Fibroblast of mammary gland (primary cell): Measurements from ENCODE around the gene RBM23.

Source experiments
- DNase-seq: peaks from one replicate; pipeline ENCODE4 v3.0.0-alpha.2; 2010; ENCODE audit warnings: low read depth
- H3K4me3 ChIP-seq: 2 replicates; pipeline ENCODE4 v1.5.1; 2011; ENCODE audit warnings: low read depth, mild to moderate bottlenecking, low read length, moderate library complexity; ENCODE audit not compliant: control insufficient read depth
- TF ChIP-seq, protein P1 (sequence below): conservative IDR thresholded peaks from 2 replicates; pipeline ENCODE4 v1.5.1; 2011; ENCODE audit warnings: low read depth, low read length, inconsistent platforms; ENCODE audit not compliant: control insufficient read depth, insufficient read depth

Gene RBM23

DNA sequence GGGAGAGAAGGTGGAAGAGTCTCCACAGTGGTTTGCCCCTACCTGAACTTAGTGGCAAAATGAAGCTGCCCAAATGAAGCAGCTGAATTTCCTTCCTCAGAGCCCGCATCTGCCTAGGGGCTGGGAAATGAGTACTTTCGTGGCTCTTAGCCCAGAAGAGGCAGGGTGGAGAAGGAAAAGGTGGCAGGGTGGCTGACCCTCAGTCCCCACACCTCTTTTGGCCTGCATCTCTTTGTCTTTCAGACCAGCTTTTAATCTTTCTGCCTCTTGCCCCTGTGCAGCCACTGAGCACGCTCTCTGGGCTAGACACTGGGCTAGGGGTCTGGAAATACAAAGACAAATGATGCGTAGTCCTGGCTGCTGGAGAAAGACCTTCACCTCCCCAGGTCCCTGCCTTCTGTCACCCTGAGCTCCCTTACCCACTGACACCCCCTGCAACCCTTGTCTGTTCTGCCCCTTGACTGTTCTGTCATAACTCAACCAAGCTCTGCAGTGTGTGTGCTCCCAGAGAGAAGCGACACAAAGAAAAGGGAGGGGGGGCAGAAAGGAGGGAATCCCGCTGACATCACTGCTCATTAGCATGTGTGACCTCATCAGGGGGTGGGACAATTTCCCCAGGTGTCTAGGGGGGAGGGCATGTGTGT, 36.3 kb downstream of the RBM23 start:
- DNase-seq, result peak; percentile 34
- TF ChIP-seq, protein P1, sequence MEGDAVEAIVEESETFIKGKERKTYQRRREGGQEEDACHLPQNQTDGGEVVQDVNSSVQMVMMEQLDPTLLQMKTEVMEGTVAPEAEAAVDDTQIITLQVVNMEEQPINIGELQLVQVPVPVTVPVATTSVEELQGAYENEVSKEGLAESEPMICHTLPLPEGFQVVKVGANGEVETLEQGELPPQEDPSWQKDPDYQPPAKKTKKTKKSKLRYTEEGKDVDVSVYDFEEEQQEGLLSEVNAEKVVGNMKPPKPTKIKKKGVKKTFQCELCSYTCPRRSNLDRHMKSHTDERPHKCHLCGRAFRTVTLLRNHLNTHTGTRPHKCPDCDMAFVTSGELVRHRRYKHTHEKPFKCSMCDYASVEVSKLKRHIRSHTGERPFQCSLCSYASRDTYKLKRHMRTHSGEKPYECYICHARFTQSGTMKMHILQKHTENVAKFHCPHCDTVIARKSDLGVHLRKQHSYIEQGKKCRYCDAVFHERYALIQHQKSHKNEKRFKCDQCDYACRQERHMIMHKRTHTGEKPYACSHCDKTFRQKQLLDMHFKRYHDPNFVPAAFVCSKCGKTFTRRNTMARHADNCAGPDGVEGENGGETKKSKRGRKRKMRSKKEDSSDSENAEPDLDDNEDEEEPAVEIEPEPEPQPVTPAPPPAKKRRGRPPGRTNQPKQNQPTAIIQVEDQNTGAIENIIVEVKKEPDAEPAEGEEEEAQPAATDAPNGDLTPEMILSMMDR, result no peak
- no peak overlapping the region for H3K4me3 ChIP-seq

DNA sequence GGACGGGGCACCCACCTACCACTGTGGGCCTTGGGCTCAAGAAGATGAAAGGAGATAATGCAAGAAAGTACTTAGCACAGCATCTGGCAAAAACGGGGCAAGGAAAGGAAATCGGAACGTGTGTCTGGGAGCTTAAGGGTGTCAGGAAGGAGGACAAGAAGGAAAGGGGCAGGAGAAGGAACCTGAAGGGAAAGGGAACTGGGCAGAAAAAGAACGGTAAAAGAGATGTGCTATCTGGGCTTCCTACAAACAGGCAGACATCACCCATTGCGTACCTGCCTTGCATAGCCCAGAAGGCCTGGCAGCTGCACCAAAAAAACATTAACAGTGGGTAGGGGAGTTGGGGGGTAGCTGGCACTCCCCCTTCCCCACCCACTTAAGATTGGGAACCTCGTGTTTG, 36.9 kb downstream of the RBM23 start:
- DNase-seq, result no peak
- H3K4me3 ChIP-seq, result no peak overlapping the region
- TF ChIP-seq, protein P1, result no peak

DNA sequence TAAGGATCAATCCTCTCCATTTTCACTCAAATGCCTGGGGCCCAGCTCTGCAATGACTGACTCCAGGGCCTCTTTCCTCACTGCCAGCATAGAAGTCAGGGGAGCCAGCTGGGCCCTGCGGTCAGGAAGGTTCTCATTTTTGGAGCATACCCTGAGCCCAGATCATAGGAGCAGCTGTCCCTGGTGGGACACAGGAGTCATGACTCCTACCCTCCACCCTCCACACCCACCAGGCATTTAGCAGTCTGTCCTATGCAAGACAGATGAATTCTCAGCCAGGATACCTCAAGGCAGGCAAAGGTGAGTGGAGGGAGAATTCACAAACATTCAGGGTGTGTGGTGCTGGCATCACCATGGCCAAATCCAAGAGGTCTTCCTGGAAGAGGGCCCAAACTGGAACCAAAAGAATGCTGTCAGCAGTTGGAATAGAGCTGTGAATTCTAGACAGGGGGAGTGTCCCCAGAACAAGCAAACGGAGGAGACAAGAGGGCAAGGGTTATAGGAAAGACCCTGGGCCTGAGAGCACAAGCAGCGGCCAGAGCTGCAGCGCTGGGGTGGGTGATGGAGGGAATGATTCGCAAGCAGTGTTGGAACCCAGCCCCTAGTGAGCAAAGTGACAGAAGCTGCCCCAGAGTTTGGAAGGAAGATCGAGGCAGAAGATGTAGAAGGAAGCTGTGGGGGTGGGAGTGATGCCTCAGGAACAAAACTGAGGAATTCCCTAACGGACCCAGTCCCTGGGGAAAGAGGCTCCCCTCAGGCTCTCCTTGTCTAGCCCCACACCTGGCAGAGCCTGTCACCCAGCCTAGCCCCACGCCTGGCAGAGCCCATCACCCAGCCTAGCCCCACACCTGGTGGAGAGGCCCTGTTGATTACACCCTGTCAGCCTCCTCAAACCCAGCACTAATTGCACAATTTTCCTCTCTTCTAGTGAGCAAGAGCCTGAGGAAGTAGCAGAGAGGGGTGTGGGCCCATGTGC, 40.4 kb downstream of the RBM23 start:
- DNase-seq, result no peak
- no peak overlapping the region for H3K4me3 ChIP-seq
- TF ChIP-seq, protein P1, result no peak

DNA sequence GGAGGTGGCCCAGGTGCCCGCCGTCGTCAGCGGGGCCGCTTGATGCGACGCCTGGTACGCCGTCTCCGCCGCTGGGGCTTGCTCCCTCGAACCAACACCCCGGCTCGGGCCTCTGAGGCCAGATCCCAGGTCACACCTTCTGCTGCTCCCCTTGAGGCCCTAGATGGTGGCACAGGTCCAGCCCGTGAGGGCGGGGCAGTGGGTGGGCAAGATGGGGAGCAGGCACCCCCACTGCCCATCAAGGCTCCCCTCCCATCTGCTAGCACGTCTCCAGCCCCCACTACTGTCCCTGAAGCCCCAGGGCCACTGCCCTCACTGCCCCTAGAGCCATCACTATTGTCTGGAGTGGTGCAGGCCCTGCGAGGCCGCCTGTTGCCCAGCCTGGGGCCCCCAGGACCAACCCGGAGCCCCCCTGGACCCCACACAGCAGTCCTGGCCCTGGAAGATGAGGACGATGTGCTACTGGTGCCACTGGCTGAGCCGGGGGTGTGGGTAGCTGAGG, 41.9 kb downstream of the RBM23 start:
- no peak overlapping the region for H3K4me3 ChIP-seq
- DNase-seq, result no peak
- TF ChIP-seq, protein P1, result no peak

DNA sequence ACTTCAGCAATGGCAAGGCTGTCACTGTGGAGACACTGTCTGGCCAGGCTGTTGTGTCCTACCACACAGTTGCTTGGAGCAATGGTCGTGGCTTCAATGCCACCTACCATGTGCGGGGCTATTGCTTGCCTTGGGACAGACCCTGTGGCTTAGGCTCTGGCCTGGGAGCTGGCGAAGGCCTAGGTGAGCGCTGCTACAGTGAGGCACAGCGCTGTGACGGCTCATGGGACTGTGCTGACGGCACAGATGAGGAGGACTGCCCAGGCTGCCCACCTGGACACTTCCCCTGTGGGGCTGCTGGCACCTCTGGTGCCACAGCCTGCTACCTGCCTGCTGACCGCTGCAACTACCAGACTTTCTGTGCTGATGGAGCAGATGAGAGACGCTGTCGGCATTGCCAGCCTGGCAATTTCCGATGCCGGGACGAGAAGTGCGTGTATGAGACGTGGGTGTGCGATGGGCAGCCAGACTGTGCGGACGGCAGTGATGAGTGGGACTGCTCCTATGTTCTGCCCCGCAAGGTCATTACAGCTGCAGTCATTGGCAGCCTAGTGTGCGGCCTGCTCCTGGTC, 43.1 kb downstream of the RBM23 start:
- TF ChIP-seq, protein P1, result no peak
- no peak for DNase-seq
- no peak overlapping the region for H3K4me3 ChIP-seq

DNA sequence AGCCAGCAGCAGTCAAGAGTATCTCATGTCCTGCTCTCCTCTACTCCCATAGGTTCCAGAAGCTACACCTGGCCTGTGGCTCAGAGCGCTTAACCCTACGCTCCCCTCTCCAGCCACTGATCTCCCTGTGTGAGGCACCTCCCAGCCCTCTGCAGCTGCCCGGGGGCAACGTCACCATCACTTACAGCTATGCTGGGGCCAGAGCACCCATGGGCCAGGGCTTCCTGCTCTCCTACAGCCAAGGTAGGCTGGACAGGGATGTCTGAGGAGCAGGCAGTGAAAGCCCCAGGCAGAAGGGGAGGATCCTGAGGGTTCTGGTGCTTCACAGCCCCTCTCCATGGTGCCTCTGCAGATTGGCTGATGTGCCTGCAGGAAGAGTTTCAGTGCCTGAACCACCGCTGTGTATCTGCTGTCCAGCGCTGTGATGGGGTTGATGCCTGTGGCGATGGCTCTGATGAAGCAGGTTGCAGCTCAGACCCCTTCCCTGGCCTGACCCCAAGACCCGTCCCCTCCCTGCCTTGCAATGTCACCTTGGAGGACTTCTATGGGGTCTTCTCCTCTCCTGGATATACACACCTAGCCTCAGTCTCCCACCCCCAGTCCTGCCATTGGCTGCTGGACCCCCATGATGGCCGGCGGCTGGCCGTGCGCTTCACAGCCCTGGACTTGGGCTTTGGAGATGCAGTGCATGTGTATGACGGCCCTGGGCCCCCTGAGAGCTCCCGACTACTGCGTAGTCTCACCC, 43.8 kb downstream of the RBM23 start:
- TF ChIP-seq, protein P1, result no peak
- no peak for DNase-seq
- no peak overlapping the region for H3K4me3 ChIP-seq
